ENCODE data around the gene GLT8D2.

The GLT8D2 gene

DNA sequence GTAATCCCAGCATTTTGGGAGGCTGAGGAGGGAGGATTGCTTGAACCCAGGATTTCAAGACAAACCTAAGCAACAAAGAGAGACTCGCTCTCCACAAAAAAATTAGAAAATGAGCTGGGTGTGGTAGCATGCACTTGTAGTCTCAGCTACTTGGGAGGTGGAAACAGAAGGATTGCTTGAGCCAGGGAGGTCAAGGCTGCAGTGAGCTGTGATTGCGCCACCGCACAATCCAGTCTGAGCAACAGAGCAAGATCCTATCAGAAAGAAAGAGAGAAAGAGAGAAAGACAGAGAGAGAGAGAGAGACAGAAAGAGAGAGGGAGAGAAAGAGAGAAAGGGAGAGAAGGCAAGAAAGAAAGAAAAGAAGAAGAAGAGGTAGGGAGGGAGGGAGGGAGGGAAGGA lies 47.3 kb downstream of the GLT8D2 start:
- Histone ChIP-seq H3K9me3 (ENCODE audit: control insufficient read depth, low read length) (no peaks in the 10 kb centered on the region), H3K27ac (no peak overlapping the region), H3K36me3 (ENCODE audit: control insufficient read depth, insufficient read depth, low read length) (no peaks in the 10 kb centered on the region), H3K27me3 (ENCODE audit: control insufficient read depth, insufficient read depth, low read length) (no peaks in the 10 kb centered on the region), H2AFZ (no peak overlapping the region), H3K4me3 (ENCODE audit: low read depth, low read length) (no peak overlapping the region), H3K79me2 (no peaks in the 10 kb centered on the region), H3K4me2 (ENCODE audit: low read length) (no peak overlapping the region), H3K4me1 (no peaks in the 10 kb centered on the region), H3K9ac (no peak overlapping the region)
- TF ChIP-seq, protein P1, sequence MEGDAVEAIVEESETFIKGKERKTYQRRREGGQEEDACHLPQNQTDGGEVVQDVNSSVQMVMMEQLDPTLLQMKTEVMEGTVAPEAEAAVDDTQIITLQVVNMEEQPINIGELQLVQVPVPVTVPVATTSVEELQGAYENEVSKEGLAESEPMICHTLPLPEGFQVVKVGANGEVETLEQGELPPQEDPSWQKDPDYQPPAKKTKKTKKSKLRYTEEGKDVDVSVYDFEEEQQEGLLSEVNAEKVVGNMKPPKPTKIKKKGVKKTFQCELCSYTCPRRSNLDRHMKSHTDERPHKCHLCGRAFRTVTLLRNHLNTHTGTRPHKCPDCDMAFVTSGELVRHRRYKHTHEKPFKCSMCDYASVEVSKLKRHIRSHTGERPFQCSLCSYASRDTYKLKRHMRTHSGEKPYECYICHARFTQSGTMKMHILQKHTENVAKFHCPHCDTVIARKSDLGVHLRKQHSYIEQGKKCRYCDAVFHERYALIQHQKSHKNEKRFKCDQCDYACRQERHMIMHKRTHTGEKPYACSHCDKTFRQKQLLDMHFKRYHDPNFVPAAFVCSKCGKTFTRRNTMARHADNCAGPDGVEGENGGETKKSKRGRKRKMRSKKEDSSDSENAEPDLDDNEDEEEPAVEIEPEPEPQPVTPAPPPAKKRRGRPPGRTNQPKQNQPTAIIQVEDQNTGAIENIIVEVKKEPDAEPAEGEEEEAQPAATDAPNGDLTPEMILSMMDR (IDR thresholded peaks at IDR 0.05) = no peak

DNA sequence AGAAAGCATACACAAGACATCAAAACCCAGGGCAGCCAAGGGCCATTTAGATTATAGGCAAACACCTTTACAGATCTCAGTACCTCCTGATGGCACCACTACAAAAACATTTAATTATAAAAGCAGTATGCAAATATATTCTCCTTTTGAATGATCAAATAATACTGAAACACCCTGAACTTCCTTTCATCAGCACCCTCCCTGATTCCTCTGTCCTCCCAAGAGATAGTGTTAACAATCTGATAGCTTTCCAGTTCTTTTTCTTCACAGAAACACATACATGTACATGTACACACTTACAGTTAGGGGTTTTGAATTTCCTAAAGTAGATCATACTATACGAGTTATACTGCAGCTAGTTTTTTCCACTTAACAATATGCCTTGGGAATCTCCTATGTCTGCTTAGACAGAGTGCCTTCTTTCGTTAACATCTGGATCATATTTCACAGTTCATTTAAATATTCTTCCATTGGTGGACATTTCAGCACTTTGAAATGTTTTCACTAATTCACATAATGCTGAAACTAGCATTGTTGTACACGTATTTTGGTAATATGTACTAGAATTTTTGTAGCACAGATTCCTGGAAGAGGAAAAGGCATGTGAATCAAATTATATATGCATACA lies 49.1 kb downstream of the GLT8D2 start:
- Histone ChIP-seq H3K79me2 (no peaks in the 10 kb centered on the region), H3K4me2 (ENCODE audit: low read length) (no peak overlapping the region), H3K27me3 (ENCODE audit: control insufficient read depth, insufficient read depth, low read length) (no peaks in the 10 kb centered on the region), H3K9ac (no peak overlapping the region), H3K27ac (no peak overlapping the region), H3K36me3 (ENCODE audit: control insufficient read depth, insufficient read depth, low read length) (no peaks in the 10 kb centered on the region), H2AFZ (no peak overlapping the region), H3K4me1 (no peaks in the 10 kb centered on the region), H3K4me3 (ENCODE audit: low read depth, low read length) (no peak overlapping the region), H3K9me3 (ENCODE audit: control insufficient read depth, low read length) (no peaks in the 10 kb centered on the region)
- TF ChIP-seq, protein P1 (IDR thresholded peaks at IDR 0.05) = no peak

DNA sequence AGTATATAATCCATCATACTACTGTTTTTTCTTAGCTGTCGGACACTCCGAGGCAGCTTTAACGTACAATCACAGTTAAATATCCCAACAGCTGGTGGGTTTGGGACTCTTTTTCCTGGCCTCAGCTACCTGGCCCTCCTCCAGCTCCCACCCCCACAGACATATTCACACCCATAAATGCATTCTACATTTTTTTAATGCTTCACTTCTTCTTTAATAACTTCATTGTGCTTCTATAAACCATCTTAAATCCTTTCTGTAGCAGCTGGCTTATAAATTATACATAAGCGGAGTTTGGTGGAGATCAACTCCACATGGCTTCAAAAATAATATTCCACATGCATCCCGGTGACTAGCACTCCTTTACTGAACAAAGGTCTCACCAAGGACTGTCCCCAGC lies 51.0 kb downstream of the GLT8D2 start:
- Histone ChIP-seq H3K27me3 (ENCODE audit: control insufficient read depth, insufficient read depth, low read length) (no peaks in the 10 kb centered on the region), H3K4me1 (no peaks in the 10 kb centered on the region), H2AFZ (no peak overlapping the region), H3K9me3 (ENCODE audit: control insufficient read depth, low read length) (no peaks in the 10 kb centered on the region), H3K4me2 (ENCODE audit: low read length) (no peak overlapping the region), H3K9ac (no peak overlapping the region), H3K79me2 (no peaks in the 10 kb centered on the region), H3K36me3 (ENCODE audit: control insufficient read depth, insufficient read depth, low read length) (no peaks in the 10 kb centered on the region), H3K27ac (no peak overlapping the region), H3K4me3 (ENCODE audit: low read depth, low read length) (no peak overlapping the region)
- TF ChIP-seq, protein P1 (IDR thresholded peaks at IDR 0.05) = no peak

GRCh38 chr12:103997286-103997900 lies 52.6 kb downstream of the GLT8D2 start:
- TF ChIP-seq, protein P1 (IDR thresholded peaks at IDR 0.05) = no peak
- H3K27ac ChIP-seq = no peak overlapping the region
- H3K79me2 ChIP-seq = no peaks in the 10 kb centered on the region
- no peaks in the 10 kb centered on the region for H3K9me3 ChIP-seq (ENCODE audit: control insufficient read depth, low read length)
- H3K4me2 ChIP-seq (ENCODE audit: low read length) = no peak overlapping the region
- H3K36me3 ChIP-seq (ENCODE audit: control insufficient read depth, insufficient read depth, low read length) = no peaks in the 10 kb centered on the region
- no peaks in the 10 kb centered on the region for H3K4me1 ChIP-seq
- H3K4me3 ChIP-seq (ENCODE audit: low read depth, low read length) = no peak overlapping the region
- no peaks in the 10 kb centered on the region for H3K27me3 ChIP-seq (ENCODE audit: control insufficient read depth, insufficient read depth, low read length)
- H2AFZ ChIP-seq = no peak overlapping the region
- no peak overlapping the region for H3K9ac ChIP-seq

DNA sequence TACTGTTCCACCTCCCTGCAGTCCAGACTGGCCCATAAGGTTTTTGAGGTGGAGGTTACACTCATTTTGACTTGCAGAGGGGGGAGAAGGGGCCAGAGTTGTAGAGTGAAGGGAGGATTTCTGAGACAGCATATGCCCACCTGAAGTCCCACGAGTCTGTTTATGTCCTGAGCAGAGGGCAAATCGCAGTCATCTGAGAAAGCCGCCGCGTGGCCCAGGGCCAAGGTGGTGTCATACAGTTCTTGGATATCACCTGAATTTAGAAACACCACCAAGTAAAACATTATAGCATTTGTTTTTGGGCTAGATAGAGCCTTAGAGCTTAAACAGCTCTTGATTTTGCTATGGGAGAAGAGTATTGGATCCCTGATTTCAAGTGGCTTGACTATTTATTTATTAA lies 53.4 kb downstream of the GLT8D2 start:
- H2AFZ ChIP-seq = no peak overlapping the region
- no peaks in the 10 kb centered on the region for H3K79me2 ChIP-seq
- no peak overlapping the region for H3K4me3 ChIP-seq (ENCODE audit: low read depth, low read length)
- H3K9ac ChIP-seq = no peak overlapping the region
- H3K36me3 ChIP-seq (ENCODE audit: control insufficient read depth, insufficient read depth, low read length) = no peaks in the 10 kb centered on the region
- H3K27me3 ChIP-seq (ENCODE audit: control insufficient read depth, insufficient read depth, low read length) = no peaks in the 10 kb centered on the region
- no peaks in the 10 kb centered on the region for H3K9me3 ChIP-seq (ENCODE audit: control insufficient read depth, low read length)
- TF ChIP-seq, protein P1 (IDR thresholded peaks at IDR 0.05) = no peak
- no peak overlapping the region for H3K27ac ChIP-seq
- no peak overlapping the region for H3K4me2 ChIP-seq (ENCODE audit: low read length)
- H3K4me1 ChIP-seq = no peaks in the 10 kb centered on the region
